Fibroblast of skin of left biceps (primary cell): ENCODE results near the gene AP4M1.

Experiments
- DNase-seq, 2 experiments: peaks; one replicate each; pipeline ENCODE4 v3.0.0-alpha.2; 2013; ENCODE audit warnings: low read depth in 2 of 2

The AP4M1 gene

DNA sequence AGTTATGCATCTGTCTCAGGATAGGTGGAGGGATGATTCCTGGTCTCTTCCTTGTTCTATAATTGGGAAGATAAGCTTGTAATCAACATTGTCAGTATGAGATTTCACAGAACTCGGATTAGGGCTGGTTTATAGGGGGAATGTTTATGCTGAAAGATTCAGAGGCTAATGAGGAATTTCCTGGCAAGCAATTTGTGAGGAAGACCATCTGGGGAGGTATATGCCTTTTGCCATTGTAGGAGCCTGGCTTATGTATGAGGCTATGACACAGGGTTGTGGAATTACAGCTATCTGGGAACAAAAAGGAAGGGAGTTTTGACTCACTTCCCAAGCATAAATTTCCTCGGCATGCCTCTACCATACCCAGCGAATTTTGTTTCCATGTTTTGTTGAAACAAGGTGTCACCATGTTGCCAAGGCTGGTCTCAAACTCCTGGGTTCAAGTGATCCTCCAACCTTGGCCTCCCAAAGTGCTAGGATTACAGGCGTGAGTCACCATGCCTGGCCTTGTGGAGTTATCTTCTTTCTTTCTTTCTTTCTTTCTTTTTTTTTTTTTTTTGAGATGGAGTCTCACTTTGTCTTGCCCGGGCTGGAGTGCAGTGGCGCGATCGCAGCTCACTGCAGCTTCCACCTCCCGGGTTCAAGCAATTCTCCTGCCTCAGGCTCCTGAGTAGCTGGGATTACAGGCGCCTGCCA is 14.2 kb upstream of the AP4M1 start:
- peak; percentile 96 to 97 for DNase-seq

DNA sequence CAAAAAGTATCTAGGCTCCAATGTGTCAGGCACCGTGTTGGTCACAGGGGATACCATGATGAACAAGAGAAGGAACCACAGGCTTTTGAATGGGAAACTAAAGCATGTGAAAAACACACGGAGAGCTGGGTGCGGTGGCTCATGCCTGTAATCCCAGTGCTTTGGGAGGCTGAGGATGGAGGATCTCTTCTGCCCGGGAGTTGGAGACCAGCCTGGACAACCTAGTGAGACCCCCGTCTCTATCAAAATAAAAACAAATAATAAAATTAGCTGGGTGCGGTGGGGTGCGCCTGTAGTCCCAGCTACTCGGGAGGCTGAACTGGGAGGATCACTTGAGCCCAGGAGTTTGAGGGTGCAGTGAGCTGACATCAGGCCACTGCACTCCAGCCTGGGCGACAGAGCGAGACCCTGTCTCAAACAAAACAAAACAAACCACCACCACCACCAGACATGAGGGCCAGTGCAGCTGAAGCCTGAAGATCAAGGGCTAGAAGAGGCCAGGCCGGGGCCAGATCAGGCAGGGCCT is 13.3 kb upstream of the AP4M1 start:
- DNase-seq, result no peak

DNA sequence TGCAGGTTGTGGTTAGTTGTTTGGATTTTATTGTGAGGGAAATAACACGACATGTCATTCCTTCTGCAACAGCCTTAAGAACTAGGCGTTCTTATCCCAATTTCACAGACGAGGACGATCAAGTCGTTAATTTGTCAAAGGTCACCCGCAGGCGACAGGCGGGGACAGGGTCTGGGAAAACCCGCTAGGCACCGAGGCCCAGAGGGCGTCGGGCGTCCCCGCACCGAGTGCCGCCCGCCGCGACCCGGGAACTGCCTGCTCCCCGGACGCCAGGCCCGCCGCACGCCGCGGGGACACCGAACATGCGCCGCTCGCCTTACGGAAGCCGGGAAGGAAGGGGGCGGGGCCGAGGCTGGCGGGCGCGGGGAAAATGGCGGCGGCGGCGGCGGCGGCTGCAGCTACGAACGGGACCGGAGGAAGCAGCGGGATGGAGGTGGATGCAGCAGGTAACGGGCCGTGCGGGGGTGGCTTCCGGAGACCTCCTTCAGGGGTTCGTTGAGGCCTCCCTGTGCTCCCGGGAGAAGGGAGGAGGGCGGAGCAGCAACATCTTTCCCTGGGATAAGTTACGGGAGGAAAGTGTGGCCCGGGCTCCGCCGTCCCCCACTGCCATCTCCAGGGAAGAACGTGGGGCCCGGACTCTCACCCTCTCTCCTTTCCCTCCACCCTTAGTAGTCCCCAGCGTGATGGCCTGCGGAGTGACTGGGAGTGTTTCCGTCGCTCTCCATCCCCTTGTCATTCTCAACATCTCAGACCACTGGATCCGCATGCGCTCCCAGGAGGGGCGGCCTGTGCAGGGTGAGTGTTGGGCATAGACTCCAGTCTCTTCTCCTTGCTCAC is 12.6 kb upstream of the AP4M1 start, which contains the start of gene COPS6:
Gene COPS6, plus strand, starts transcription at position 349 of the 837 bp plus-strand sequence. Its CDS starts 22 bp downstream, at position 371.
- peak; percentile 46 to 57 for DNase-seq

DNA sequence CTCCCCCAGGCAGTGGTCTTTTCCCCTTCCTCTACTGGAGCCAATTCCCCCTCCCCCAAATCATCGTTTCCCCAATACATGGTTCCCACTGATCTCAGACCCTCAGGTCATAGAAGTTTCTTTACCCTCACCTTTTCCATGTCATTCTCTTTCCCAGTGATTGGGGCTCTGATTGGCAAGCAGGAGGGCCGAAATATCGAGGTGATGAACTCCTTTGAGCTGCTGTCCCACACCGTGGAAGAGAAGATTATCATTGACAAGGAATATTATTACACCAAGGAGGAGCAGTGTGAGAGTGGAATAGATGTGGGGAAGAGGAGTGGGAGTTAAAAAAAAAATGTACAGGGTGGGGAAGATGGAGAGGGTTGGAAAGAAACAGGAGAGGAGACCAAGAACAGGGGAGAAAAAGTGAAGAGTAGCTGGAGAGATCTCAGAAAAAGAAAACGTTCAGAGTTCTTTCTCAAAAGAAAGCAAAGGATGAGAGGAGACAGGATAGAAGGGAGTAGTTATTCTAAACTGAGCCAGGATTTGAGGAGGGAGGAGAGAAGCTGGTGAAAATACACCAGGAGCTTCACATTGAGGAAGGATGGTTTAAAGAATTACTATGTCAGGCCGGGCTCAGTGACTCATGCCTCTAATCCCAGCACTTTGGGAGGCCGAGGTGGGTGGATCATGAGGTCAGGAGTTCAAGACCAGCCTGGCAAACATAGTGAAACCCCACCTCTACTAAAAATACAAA is 11.8 kb upstream of the AP4M1 start:
- DNase-seq, result no peak

DNA sequence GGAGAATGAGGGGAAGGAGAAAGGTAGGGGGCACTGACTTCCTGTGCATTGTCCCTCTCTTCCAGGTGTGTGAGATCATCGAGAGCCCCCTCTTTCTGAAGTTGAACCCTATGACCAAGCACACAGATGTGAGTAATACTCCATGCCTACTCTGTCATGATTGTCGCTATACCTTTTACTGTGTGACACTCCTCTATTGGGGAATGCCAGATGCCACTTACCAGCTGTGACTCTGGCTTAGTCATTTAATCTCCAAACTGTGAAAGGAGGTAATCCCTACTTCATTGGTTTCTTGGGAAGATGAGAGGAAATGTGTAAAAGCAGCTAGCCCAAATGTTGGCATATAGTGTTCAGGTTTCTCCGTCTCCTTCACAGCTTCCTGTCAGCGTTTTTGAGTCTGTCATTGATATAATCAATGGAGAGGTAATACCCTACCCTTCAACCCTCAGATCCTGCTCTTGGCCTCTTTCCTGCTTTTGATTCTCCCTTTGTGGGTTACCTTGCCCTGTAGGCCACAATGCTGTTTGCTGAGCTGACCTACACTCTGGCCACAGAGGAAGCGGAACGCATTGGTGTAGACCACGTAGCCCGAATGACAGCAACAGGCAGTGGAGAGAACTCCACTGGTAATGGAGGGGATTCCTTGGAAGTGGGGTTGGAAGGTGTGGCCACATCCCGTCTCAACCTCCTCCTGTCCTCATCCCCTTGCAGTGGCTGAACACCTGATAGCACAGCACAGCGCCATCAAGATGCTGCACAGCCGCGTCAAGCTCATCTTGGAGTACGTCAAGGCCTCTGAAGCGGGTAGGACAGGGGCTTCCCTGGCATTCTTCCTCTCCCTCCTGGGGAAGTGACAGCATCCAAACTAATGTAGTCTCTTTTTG is 10.7 kb upstream of the AP4M1 start:
- no peak for DNase-seq

DNA sequence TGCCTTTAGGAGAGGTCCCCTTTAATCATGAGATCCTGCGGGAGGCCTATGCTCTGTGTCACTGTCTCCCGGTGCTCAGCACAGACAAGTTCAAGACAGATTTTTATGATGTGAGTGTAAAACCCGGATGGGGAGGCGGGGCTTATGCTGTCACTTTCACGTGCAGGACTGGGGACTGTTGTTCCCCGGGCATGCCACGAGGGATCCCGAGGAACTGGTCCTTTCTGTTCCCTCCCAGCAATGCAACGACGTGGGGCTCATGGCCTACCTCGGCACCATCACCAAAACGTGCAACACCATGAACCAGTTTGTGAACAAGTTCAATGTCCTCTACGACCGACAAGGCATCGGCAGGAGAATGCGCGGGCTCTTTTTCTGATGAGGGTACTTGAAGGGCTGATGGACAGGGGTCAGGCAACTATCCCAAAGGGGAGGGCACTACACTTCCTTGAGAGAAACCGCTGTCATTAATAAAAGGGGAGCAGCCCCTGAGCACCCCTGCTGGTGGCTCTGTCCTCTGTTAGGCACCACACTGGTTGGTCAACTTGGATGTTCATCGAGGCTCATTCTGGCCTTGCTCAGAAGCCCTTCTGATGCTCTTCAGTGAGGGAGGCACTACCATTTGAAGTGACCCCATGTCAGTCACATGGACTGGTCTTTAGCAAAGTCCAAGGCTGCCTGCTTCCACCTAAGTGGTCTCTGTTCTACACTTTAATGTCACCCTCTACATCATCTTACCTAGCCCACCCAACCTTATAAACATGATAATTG is 9.8 kb upstream of the AP4M1 start:
- no peak for DNase-seq

DNA sequence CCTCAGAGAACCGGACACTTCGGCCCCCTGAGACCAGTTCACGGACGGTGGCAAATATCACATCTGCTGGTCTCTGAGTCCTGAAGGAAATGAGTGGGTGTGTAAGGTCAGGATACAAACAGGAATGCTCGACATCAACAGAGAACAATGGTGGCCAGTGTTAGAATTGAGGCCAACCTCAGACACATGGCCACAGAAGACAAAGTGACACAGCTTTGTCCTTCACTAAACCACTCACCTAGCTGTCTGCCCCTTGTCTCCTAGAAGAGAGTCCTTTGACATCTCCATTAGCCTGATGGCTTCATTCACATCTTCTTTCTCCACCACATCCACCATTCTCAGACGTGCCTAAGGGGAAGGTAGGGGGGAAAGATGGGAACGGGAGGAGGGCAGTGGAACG is 8.4 kb upstream of the AP4M1 start:
- no peak for DNase-seq

DNA sequence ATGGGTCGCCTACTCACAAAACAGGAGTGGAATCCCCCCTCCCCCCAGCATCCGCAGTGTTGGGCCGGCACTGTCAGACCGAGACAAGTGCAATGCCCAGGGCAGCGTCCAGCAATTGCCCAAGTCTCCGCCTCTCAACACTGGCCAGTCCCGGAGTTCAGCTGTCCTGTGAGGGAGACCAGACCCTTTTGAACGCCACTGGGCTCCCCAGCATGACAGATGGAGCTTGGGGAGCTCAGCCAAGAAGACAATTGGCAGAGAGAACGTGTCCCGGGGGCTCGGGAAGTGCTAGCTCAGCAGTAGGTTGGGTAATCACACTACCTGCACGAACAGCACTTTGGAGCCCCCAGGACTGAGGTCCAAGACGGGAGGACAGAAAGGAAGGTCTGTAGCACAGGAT is 7.9 kb upstream of the AP4M1 start:
- DNase-seq, result no peak

DNA sequence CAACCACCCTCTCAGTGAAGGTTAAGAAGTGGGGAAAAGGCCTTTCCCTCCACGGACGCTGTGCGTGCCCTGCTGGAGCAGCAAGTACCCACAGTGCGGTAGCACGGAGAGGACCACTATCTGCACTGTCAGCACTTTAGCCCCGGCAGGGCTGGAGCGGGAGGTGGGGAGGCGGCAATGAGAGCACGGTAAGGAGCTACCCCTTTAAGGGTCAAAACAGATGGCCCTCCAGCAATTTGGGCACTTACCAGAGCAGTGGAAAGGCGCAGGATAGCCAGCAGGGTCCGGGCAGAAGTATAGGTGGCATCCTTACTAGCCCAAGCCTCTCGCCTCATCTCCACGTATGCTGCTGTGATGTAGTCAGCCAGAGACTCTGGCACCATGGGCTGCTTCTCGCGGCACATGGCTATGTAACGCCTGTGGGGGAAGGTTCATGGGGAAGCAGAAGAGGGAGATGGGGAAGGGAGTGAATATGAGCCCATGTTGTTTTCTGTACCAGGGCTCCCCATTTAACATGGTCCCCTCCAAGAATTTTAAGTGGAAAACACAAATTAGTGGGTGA is 7.4 kb upstream of the AP4M1 start:
- DNase-seq, result no peak

DNA sequence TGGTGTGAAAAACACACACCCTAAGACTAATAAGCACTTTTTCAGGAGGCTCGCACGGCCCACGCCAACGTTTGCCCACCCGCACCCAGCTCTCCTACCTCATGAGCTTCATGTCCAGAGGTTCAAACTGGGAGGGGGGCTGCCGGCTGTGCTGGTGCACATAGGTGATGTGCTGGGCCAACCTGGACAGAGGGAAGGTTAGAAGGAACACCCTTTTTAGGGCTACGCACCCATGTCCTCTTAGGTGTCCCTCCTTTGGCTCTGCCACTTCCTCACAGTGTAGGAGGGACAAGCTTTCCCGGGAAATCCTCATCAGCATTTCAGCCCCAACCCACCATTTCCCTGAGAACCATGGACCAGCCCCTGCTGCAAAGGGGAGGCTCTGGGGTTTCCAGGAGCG is 6.2 kb upstream of the AP4M1 start:
- DNase-seq, result no peak

DNA sequence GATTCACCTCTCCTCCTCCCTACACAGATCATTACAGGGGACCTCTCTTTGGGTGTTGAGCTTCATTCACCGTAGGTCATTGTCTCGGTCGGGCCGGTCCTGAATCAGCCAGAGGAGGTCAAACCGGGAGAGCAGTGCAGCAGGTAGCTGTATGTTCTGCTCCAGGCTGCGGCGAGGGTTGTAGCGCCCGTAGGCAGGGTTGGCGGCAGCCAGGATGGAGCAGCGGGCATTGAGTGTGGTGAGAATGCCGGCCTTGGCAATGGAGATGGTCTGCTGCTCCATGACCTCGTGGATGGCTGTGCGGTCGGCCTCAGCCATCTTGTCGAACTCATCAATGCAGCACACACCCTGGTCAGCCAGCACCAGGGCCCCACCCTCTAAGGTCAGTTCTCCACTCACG is 5.7 kb upstream of the AP4M1 start:
- no peak for DNase-seq

DNA sequence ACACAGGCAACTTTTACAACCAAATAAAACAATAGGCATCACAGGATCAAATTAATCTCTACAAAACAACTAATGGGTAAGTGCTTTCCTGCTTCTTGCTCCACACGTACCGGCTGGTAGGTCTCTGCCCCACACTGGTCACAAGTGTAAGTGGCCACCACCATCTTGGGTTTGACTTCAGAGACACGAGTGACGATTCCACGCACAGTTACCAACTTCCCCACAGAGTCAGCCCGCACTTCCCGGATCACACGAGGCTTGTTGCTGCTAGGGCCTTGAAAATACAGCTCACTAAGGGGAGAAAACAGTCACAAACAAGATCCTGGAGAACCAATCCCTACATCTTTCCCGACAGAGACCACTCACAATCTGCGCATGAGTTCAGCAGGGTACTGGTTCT is 2.5 kb upstream of the AP4M1 start:
- DNase-seq, result no peak

DNA sequence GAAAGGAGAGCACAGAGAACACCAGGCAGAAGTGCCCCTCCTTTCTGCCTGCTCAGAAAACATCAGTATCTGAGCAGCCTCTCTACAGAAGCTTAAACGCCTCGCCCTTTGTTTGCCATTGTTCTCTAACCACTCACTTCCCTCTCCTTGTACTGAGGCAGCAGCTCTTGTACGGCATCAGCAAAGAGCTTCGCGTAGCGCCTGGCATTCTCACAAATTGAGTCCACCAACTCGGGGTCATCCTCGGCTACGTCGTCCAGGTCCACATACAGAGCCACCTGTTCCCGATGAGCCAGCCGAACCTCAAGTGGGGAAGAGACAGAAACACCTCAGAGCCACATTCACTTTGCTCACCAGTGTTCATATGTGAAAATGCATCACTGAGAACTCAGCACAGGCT is 2.0 kb upstream of the AP4M1 start:
- DNase-seq, result no peak

DNA sequence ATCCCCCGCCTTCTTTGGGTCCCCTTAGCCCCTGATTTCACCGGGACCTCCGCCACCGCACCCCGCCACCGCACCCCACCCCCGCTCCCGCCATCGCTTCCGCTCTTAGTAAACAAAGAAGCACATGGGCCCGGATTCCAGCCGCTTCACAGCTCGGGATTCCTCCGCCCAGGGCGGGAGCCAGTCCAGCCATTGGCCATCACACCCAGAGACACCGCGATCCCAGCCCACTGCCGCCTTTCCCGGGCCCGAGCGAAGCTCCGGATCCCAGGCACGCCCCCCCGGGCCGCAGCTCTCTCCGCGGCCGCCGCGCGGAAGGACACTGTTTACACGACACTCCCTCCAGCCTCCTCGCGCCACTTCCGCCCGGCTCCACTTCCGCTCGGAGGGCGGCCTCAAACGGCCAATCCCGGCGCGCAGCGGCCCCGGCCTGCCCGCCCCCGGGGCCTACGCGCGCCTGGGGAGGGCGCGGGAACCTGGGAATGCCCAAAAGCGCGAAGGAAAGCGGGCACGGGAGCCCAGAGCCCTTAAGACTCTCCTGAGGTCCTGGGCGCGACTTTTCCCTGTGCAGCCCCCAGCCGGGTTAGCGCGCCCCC is 925 bp upstream of the AP4M1 start:
- DNase-seq, result peak; percentile 97 to 98

DNA sequence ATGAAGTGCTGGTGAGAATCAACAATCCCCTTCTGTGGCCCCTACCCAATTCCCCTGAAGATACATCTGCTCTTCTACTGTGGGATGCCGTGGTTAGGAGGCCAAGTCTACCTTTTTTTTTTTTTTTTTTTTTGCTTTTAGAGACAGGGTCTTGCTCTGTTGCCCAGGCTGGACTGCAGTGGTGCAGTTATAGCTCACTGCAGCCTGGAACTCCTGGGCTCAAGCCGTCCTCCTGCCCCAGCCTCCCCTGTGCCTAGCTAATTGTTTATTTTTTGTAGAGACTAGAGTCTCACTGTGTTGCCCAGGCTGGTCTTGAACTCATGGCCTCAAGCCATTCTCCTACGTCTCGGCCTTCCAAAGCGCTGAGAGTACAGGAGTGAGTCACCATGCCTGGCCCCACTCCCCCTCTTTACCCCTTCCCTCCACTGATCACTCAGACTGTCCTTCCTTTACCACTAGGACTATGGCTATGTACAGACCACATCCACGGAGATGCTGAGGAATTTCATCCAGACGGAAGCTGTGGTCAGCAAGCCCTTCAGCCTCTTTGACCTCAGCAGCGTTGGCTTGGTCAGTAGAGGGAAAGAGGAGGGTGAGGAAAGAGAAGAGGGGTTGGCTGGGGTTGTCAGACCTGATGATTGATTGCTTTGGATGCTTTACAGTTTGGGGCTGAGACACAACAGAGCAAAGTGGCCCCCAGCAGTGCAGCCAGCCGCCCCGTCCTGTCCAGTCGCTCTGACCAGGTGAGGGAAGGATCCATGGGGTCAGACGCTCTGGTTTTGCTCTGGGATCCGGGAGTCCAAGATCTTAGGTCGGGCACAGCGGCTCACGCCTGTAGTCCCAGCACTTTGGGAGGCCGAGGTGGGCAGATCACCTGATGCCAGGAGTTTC is 1.8 kb downstream of the AP4M1 start:
- no peak for DNase-seq

DNA sequence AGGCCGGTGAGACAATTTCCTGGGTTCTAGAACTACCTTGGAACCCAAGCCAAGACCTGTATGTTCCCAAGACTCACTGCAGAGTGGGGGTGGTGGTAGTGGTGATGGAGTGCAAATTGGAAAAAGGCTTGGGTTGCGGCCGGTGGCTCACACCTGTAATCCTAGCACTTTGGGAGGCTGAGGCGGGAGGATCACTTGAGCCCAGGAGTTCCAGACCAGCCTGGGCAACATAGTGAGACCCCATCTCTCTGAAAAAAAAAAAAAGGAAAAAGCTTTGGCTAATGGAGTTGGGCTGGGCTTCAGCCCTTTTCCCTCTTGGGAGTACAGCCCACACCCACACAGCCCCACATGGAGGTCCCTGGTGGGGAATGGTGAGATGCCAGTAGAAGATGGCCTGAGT is 4.1 kb downstream of the AP4M1 start:
- DNase-seq, result no peak

DNA sequence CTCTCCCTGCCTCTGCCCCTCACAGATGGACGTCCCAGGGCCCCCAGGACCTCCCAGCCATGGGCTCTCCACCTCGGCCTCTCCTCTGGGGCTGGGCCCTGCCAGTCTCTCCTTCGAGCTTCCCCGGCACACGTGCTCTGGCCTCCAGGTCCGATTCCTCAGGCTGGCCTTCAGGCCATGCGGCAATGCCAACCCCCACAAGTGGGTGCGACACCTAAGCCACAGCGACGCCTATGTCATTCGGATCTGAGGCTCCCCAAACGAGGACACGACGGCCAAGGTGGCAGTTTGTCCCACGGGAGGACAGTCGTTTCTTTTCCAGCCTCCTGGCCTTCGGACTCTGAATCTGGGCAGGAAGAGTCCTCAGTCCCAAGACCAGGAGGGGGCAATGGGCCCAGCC is 5.2 kb downstream of the AP4M1 start:
- no peak for DNase-seq

DNA sequence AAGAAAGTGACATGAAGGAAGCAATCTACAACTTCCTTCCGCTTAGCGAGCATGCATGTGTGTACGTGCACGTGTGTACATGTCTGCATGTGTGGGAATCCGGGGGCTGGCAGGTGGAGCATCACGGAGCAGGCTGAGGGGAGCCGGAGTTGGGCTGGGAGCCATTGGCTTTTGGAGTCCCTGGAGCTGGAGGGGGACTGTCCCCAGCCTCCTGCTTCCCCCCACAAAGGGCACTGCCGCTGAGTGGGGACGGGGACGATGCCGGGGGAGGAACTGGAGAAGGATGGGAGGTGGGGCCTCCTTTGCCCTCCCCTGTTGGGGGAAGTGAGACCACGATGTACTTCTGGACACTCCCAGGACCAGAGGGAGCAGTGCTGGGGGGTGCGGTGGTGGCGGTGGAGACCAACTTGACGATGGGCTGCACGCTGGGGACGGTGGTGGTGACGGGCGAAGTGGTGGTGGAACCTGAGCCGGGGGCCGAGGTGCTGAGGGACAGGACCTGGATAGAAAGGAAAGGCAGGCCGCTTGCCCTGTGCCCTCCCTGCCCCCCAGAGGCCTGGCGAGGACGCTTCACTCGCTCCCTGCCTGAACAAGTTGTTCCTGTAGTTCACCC is 5.8 kb downstream of the AP4M1 start:
- no peak for DNase-seq
